SK-N-SH (cell line): Measurements from ENCODE around the gene ZNF106. TPM values are rescaled to one million over a fixed set of nuclear protein-coding genes. Genes with fewer than 3 reads are reported as not detected.

ENCODE experiments used
- CTCF ChIA-PET: fragments of 300-600, 350-600 bp; formaldehyde crosslinking; extraction: SDS; loops from one replicate; lab custom pipeline; 2021; lab: Yijun Ruan, JAX
- POLR2A ChIA-PET: fragments of 350-600 bp; sonication (Branson Sonifier 250); formaldehyde crosslinking; extraction: SDS; loops from one replicate; lab custom pipeline; 2020; ENCODE audit warnings: antibody characterized with exemption, inconsistent platforms; lab: Yijun Ruan, JAX
- DNase-seq: peaks from one replicate; pipeline ENCODE4 v3.0.0; 2012
- H2AFZ ChIP-seq: fragments of 200-600 bp; sonication (generic); 2 replicates; pipeline ENCODE4 v1.8.1; 2016; ENCODE audit warnings: antibody characterized with exemption, mild to moderate bottlenecking, low read depth
- H3F3A ChIP-seq: fragments of 200-600 bp; sonication (generic); replicated peaks from 2 replicates; pipeline ENCODE3; 2016; ENCODE audit warnings: antibody characterized with exemption, mild to moderate bottlenecking; ENCODE audit not compliant: insufficient read depth
- H3K27ac ChIP-seq, 2 experiments: fragments of 200-500 bp in 1 of 2; fragments of 200-600 bp in 1 of 2; sonication (Bioruptor generic) in 1 of 2; sonication (generic), shearing (Covaris generic) in 1 of 2; 2 replicates each; pipeline versions ENCODE4 v1.5.1 to v1.6.1; 2014 to 2016; ENCODE audit warnings: low read depth in 2 of 2, inconsistent platforms in 1 of 2, low read length in 1 of 2, mild to moderate bottlenecking in 1 of 2, mixed read lengths in 1 of 2
- H3K27me3 ChIP-seq: fragments of 200-600 bp; sonication (generic), shearing (Covaris generic); 2 replicates; pipeline ENCODE4 v1.6.1; 2016; ENCODE audit warnings: mixed run types; ENCODE audit not compliant: insufficient read depth
- H3K36me3 ChIP-seq, 2 experiments: fragments of 200-500 bp in 1 of 2; fragments of 200-600 bp in 1 of 2; sonication (Bioruptor generic) in 1 of 2; sonication (generic) in 1 of 2; replicated peaks in 1 of 2; 2 replicates each; pipeline versions ENCODE3 to v1.5.1; 2014 to 2016; ENCODE audit warnings: low read length in 1 of 2, mild to moderate bottlenecking in 1 of 2; ENCODE audit not compliant: insufficient read depth in 2 of 2, control insufficient read depth in 1 of 2
- H3K4me1 ChIP-seq, 2 experiments: fragments of 200-500 bp in 1 of 2; fragments of 200-600 bp in 1 of 2; sonication (Bioruptor generic) in 1 of 2; sonication (generic), shearing (Covaris generic) in 1 of 2; 2 replicates each; pipeline versions ENCODE4 v1.5.1 to v1.6.1; 2014 to 2016; ENCODE audit warnings: low read depth in 1 of 2, low read length in 1 of 2, mixed run types in 1 of 2; ENCODE audit not compliant: insufficient read depth in 2 of 2, control insufficient read depth in 1 of 2
- H3K4me2 ChIP-seq: fragments of 200-600 bp; sonication (generic), shearing (Covaris generic); 2 replicates; pipeline ENCODE4 v1.6.1; 2017; ENCODE audit warnings: mixed run types
- H3K4me3 ChIP-seq, 2 experiments: fragments of 200-500 bp in 1 of 2; fragments of 200-600 bp in 1 of 2; sonication (Bioruptor generic) in 1 of 2; sonication (generic), shearing (Covaris generic) in 1 of 2; 2 replicates each; pipeline versions ENCODE4 v1.5.1 to v1.8.1; 2014 to 2016; ENCODE audit warnings: low read depth in 2 of 2, inconsistent platforms in 1 of 2, low read length in 1 of 2, mild to moderate bottlenecking in 1 of 2, mixed read lengths in 1 of 2, moderate library complexity in 1 of 2
- H3K79me2 ChIP-seq: fragments of 200-600 bp; sonication (generic); 2 replicates; pipeline ENCODE4 v1.8.1; 2017; ENCODE audit warnings: mild to moderate bottlenecking; ENCODE audit not compliant: insufficient read depth
- H3K9ac ChIP-seq: fragments of 200-600 bp; sonication (generic); 2 replicates; pipeline ENCODE4 v1.6.1; 2017; ENCODE audit warnings: mixed run types
- H3K9me2 ChIP-seq: fragments of 200-600 bp; sonication (generic); 2 replicates; pipeline ENCODE4 v1.6.1; 2017; ENCODE audit warnings: mixed run types
- H3K9me3 ChIP-seq: fragments of 200-600 bp; sonication (generic); 2 replicates; pipeline ENCODE4 v1.6.1; 2017; ENCODE audit warnings: mixed run types, mild to moderate bottlenecking, moderate library complexity
- H4K20me1 ChIP-seq: fragments of 200-600 bp; sonication (generic); 2 replicates; pipeline ENCODE4 v1.6.1; 2017; ENCODE audit warnings: mild to moderate bottlenecking, mixed run types; ENCODE audit not compliant: insufficient read depth
- CTCF ChIP-seq: fragments of 200-600 bp; sonication (generic); IDR thresholded peaks from 2 replicates; pipeline ENCODE4 v1.6.1; 2017; ENCODE audit warnings: antibody characterized with exemption, mild to moderate bottlenecking, moderate library complexity
- EP300 ChIP-seq, 2 experiments: IDR thresholded peaks; 2 replicates each; pipeline versions ENCODE4 v1.4.0 to v1.6.1; 2012; ENCODE audit warnings: borderline replicate concordance in 1 of 2, low read depth in 1 of 2, low read length in 1 of 2
- IRF3 ChIP-seq: fragments of 150-350 bp; IDR thresholded peaks from 2 replicates; pipeline ENCODE4 v1.6.1; 2016; ENCODE audit warnings: mild to moderate bottlenecking, low read depth, low read length
- MAX ChIP-seq: IDR thresholded peaks from 2 replicates; pipeline ENCODE4 v1.4.0; 2012; ENCODE audit warnings: low read depth
- PBX3 ChIP-seq: IDR thresholded peaks from 2 replicates; pipeline ENCODE4; 2012
- POLR2AphosphoS5 ChIP-seq: IDR thresholded peaks from 2 replicates; pipeline ENCODE4 v1.6.1; 2012; ENCODE audit warnings: low read depth, low read length
- RCOR1 ChIP-seq: fragments of 150-350 bp; IDR thresholded peaks from 2 replicates; pipeline ENCODE4 v1.6.1; 2017; ENCODE audit warnings: antibody characterized with exemption, low read length
- RXRA ChIP-seq: IDR thresholded peaks from 2 replicates; pipeline ENCODE4 v1.4.0; 2012; ENCODE audit warnings: low read depth, mild to moderate bottlenecking, borderline replicate concordance
- SIN3A ChIP-seq: IDR thresholded peaks from 2 replicates; pipeline ENCODE4 v1.6.1; 2012; ENCODE audit warnings: low read depth, mild to moderate bottlenecking, low read length, moderate library complexity, borderline replicate concordance
- TCF12 ChIP-seq: IDR thresholded peaks from 2 replicates; pipeline ENCODE4 v1.4.0; 2012
- TEAD4 ChIP-seq: IDR thresholded peaks from 2 replicates; pipeline ENCODE4 v1.4.0; 2012; ENCODE audit warnings: mild to moderate bottlenecking, borderline replicate concordance; ENCODE audit not compliant: insufficient read depth
- USF1 ChIP-seq: IDR thresholded peaks from 2 replicates; pipeline ENCODE4 v1.4.0; 2012; ENCODE audit warnings: low read depth, borderline replicate concordance
- WGBS: methylation state at CpG from one replicate; pipeline ENCODE4 v1.1.6; 2017; ENCODE audit warnings: low lambda C conversion rate; 5-methylcytosine and 5-hydroxymethylcytosine counted together
- polyA plus RNA-seq, 3 experiments: library from polyadenylated mRNA; depleted of rRNA; stranded (reverse); fragments of >200 nt; gene quantifications; 2 replicates each; pipeline ENCODE4 v1.2.3, GENCODE V29; 2012

The ZNF106 gene
- polyA plus RNA-seq, 1 of the 3 experiments (the other 2 are of a cell fraction): 8.9 TPM

GRCh38 chr15:42457445-42458442 is 33.2 kb downstream of the ZNF106 start:
- peak; percentile 38; the same call in 1 of the 2 replicates for TF ChIP-seq TCF12
- no peak for TF ChIP-seq IRF3
- TF ChIP-seq POLR2AphosphoS5: 0 out of 2 replicates have a peak, but pooled peaks have one; percentile 22
- peak; percentile 29; the same call in 1 of the 2 replicates for TF ChIP-seq SIN3A
- TF ChIP-seq TEAD4: 0 out of 2 replicates have a peak, but pooled peaks have one; percentile 15
- peak in 1 of 2 experiments; percentile 28; a peak in 3 of 4 replicates for TF ChIP-seq EP300 (IDR thresholded peaks at IDR 0.05; ENCODE audit: borderline replicate concordance in 1 of 2, low read depth in 1 of 2, low read length in 1 of 2)
- TF ChIP-seq USF1: peak; percentile 82
- peak; percentile 37; the same call in 1 of the 2 replicates for TF ChIP-seq RCOR1
- peak; percentile 33; the same call in 1 of the 2 replicates for TF ChIP-seq MAX
- TF ChIP-seq RXRA: no peak
- 0 out of 2 replicates have a peak, but pooled peaks have one; percentile 4 for TF ChIP-seq PBX3
- no peak for TF ChIP-seq CTCF
- TF ChIP-seq, all 33 proteins: peak for 9
- ChIA-PET CTCF (interaction anchor here (0.6 to 1.3 kb wide), 2 partner anchors 319 to 792 kb away, joined by 3 read pairs; no protein-coding TSS in a partner anchor), POLR2A (no interaction called here)
- peak overlapping the region; percentile 38; the same call in 1 of the 2 replicates for H3K9ac ChIP-seq
- H3K9me2 ChIP-seq: no peaks in the 10 kb centered on the region
- peaks cover 23% of the 10 kb centered on the region for H3F3A ChIP-seq
- H3K9me3 ChIP-seq: no peaks in the 10 kb centered on the region
- peaks cover 4 to 5% of the 10 kb centered on the region in 2 experiments for H3K36me3 ChIP-seq
- no peaks in the 10 kb centered on the region for H4K20me1 ChIP-seq
- H3K4me2 ChIP-seq: peak overlapping the region; percentile 49
- peaks cover 8 to 16% of the 10 kb centered on the region in 2 experiments; a peak in 3 of 4 replicates for H3K4me1 ChIP-seq
- no peaks in the 10 kb centered on the region for H3K27me3 ChIP-seq
- H3K27ac ChIP-seq: peak overlapping the region; percentile 87 to 95
- peaks cover 28% of the 10 kb centered on the region for H3K79me2 ChIP-seq
- H2AFZ ChIP-seq: no peak overlapping the region
- peak; percentile 42 for DNase-seq
- 42% methylated on average over 8 of the region's 8 CpGs for WGBS
- peak overlapping the region in 1 of 2 experiments; percentile 4; a peak in 2 of 4 replicates for H3K4me3 ChIP-seq
